GM12874 (cell line): ENCODE measurements around the gene DGKG.

Experiments
- TF ChIP-seq, protein P1 (sequence below): IDR thresholded peaks from 2 replicates; pipeline ENCODE4 v1.5.1; 2011; ENCODE audit warnings: low read depth, mild to moderate bottlenecking, control low read depth, low read length, moderate library complexity; ENCODE audit not compliant: insufficient read depth

DGKG gene

DNA sequence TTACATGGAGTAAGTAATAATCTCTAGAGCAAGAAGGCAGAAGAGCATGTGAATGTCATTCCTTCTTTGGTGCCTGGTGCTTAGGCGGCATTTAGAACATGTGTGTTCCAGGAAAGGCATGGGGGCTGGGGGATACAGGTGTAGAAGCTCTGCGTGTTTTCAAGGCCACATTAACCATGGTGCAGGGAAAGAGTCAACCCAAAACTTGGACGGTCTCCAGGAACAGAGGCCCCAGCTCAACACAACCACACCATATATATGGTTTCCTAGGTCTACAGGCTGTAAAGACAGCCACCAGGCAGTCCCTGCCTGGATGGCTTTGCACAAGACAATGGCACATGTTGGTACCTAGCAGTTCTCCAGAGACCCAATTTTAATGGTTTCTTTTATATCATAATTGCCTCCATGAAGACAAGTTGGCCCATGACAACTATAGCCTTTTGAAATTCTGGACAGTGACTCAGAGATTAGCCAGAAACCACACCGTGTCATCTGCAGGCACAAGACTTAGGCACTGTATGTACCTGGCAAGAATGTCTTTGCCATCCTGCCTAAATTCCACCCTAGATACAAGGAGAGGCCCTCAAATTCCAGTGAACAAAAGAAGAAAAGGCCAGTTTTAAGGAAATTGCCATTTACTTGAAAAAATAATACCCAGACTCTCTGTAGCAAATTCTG, 25.0 kb upstream of the DGKG start:
- TF ChIP-seq, protein P1, sequence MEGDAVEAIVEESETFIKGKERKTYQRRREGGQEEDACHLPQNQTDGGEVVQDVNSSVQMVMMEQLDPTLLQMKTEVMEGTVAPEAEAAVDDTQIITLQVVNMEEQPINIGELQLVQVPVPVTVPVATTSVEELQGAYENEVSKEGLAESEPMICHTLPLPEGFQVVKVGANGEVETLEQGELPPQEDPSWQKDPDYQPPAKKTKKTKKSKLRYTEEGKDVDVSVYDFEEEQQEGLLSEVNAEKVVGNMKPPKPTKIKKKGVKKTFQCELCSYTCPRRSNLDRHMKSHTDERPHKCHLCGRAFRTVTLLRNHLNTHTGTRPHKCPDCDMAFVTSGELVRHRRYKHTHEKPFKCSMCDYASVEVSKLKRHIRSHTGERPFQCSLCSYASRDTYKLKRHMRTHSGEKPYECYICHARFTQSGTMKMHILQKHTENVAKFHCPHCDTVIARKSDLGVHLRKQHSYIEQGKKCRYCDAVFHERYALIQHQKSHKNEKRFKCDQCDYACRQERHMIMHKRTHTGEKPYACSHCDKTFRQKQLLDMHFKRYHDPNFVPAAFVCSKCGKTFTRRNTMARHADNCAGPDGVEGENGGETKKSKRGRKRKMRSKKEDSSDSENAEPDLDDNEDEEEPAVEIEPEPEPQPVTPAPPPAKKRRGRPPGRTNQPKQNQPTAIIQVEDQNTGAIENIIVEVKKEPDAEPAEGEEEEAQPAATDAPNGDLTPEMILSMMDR: no peak

DNA sequence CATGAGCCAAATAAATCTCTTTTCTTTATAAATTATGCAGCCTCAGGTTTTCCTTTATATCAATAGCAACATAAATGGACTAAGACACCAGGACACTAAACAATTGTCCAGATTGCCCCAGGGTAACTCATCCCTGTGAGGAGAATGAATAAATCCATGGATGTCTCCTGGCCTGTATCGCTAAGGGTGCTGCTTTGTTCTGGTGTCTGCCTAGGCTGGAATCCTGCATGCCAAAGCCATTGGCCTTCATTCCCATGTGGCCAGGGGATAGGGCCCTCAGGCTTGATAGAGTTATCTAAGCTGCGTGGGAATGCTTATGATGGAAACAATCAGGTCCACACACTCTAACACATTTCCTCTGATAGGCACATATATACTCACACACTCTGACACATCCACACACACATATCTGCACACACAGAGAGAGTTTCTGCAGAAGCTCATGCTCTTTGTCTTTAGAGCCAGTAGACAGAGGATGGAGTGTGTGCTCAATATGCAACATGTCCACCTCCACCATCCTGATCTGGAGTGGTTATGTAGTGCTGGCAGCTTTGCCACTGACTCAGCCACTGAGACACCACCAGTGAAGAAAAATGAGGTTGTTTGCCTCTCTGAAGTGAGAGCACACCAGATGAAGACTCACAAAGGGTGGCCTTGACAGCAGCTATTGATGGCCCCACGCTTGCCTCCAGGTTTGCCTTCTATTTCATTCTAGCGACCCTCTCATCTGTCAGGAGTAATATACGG, 24.0 kb upstream of the DGKG start:
- TF ChIP-seq, protein P1: no peak

DNA sequence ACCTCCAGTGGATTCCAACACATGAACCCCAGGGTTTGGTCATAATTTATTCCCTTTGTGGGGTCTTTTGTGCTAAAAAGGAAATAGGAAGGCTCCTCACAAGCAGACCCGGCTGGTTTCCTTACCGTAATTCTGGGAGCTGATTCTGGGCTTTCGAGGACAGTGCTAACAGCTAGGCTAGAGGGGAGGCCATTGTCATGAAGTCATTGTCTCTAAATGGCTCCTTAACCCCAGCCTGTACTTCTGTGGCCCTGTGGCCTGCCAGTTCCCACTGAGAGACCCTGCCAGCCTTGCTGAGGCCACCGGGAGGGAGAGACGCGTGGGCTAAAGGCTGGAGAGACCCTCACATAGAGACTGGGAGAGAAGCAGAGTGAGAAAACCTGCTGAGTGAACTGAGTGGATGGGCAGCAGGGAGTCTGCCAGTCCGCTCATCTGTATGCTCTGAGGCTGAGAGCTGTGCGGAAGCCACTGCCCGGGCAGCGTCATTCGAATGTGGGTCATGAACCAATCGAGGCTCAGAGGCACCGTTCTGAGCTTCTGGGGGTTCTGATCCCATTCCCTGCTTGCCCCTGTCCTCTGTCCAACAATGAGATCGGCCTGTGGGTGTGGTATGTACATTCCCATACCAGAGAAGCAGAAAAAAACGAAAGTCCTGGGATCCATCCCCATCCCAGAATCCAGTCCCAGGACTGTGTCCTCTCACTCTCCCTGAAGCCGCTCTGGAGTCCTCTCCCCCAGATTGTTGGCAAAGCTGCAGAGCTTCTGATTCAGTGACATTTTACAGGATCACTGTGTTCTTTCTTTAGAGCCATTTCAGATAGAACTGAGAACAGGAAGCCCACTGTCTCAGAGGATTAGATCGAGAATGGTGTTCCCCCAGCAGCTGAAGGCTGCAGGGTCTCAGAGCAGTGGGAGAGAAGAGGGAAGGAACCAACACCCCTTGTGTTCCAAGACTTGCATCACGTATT, 21.3 kb upstream of the DGKG start:
- TF ChIP-seq, protein P1: no peak

DNA sequence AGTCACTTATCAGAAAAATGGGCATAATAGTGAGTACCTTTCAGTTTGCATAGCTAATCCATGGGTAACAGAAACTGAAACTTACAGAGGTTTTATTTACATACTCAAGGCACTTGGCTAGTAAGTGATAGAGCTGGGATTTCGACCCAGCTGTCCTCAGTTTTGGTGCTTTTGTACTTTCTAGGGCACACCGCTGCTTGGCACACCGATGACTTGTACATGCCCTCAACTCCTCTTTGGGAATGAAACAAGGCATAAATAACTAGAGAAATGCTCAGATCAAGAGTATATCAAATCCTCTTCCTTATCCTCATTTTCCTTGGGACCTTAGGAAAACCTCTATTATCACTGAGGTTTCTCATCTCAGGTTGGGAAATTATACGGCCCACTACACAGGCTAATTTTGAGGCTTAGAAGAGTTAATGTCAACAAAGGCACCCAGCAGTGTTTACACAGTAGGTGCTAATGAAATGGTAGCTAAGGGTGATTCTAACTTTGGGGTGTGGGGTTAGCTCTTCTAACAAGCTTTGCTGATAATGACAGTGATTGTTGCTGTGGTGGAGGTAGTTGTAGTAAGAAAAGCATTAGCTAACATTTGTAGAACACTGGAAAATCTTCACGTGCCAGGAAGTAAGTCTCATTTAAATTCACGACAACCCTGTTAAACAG, 20.3 kb upstream of the DGKG start:
- TF ChIP-seq, protein P1: no peak

DNA sequence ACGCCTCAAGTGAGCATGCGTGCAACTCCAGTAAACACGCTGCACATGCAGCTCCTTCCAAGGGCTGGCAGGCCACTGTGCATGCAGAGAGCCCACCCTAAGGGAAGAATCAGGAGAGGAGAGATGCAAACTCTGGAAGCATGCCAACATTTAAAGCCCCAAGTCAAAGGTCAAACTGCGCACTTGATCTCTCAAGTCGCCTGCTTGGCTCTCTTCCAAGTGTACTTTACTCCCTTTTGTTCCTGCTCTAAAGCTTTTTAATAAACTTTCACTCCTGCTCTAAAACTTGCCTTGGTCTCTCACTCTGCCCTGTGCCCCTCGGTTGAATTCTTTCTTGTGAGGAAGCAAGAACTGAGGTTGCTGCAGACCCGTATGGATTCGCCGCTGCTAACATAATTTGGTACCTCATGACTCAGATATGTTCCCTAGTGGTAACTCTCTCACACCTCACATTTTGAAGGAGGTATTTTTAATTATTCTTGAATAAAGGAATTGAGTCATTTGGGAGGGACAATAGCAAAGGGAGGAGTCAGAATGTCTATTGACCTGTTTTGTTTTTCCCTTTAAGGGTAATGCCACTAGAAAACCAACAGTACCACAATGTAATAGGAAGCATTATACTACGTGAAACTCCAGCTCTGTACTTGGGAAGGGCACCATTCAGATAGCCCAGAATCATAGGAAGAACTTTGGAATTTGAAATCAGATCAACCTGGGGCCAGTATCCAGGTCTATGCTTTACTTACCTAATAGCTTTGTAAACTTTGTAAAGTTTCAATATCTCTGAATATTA, 19.6 kb upstream of the DGKG start:
- TF ChIP-seq, protein P1: no peak

DNA sequence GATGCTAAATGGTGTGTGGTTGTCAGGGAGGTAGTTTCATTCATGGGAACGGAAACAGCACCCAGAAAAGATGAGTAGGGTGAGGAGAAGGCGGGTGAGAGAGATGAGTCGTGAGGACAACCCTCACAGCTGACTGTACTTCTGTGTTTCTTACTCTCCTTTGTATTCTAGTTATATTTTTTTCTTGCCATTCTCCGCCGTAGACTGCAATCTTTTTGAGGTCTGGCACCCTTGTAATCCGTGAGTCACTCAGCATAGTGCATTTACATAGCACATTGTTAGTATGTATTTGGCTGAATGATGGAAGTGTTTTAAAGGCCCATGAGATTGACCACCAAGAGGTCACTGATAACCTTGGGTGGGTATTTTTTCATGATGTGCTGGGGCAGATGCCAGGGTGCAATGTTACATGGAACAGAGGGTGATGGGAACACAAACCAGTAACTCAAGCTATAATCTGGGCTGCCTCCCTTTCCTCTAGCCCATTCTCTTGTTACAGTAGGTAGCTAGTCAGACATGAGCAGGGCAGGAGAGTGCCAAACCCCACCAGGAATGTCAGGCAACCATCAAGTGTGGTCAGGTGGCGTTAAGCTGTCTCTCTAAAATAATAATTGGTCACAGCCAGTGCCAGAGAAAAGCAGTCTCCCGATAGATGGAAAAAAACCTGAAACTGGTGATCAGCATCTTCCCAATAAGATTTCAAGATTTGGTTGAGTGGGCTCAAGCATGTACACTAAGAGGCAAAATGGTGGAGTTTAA, 18.8 kb upstream of the DGKG start:
- TF ChIP-seq, protein P1: no peak
